HepG2 (cell line): ENCODE results near the gene KRT17. TPM values are rescaled to one million over a fixed set of nuclear protein-coding genes. Genes with fewer than 3 reads are reported as not detected.

Source experiments
- ATAC-seq: fragments of 200-7000 bp; cut with Tn5 transposase; 3 replicates; pipeline ENCODE4 v1.9.1; 2020; ENCODE audit warnings: mild to moderate bottlenecking, moderate library complexity
- BruUV-seq: library from RNA; stranded (reverse); fragments of 400-500 nt; replicated peaks from 2 replicates; lab custom pipeline; 2021; lab: Mats Ljungman, UMichigan
- CTCF ChIA-PET: fragments of 300-600 bp; formaldehyde crosslinking; extraction: SDS; loops from one replicate; lab custom pipeline; 2021; ENCODE audit warnings: low total read pairs, inconsistent platforms, low intra/inter-chr PET ratio; lab: Yijun Ruan, JAX
- POLR2A ChIA-PET: fragments of 350-600 bp; sonication (Branson Sonifier 250); formaldehyde crosslinking; loops from one replicate; lab custom pipeline; 2020; ENCODE audit warnings: antibody characterized with exemption, inconsistent platforms; lab: Yijun Ruan, JAX
- DNase-seq: peaks from one replicate; pipeline ENCODE4 v3.0.0-alpha.2; 2015; ENCODE audit warnings: low spot score
- FAIRE-seq: peaks from 3 replicates; lab custom pipeline; 2011; peaks lifted over from hg19 to GRCh38; lab: Jason Lieb, UNC
- H2AFZ ChIP-seq: one replicate; pipeline ENCODE4 v1.6.1; 2011; ENCODE audit warnings: low read length, inconsistent platforms
- H3K27ac ChIP-seq: fragments of 300-600 bp; 3 replicates; pipeline ENCODE4 v1.8.0; 2011; ENCODE audit warnings: mixed run types, mild to moderate bottlenecking, mixed read lengths, low read length, inconsistent platforms; ENCODE audit not compliant: insufficient read depth; ENCODE audit errors: extremely low read length
- H3K27me3 ChIP-seq, 2 experiments: fragments of 200-600 bp in 1 of 2; 2 replicates in 1 of 2; 3 replicates in 1 of 2; pipeline versions ENCODE4 v1.6.0 to v1.8.0; 2011; ENCODE audit warnings: low read length in 2 of 2, mild to moderate bottlenecking in 2 of 2, moderate library complexity in 2 of 2, inconsistent platforms in 1 of 2; ENCODE audit not compliant: insufficient read depth in 2 of 2, control insufficient read depth in 1 of 2
- H3K36me3 ChIP-seq, 2 experiments: fragments of 200-600 bp in 1 of 2; replicated peaks in 1 of 2; 2 replicates in 1 of 2; 3 replicates in 1 of 2; pipeline versions ENCODE4 v1.5.1 to v1.8.0; 2011; ENCODE audit warnings: low read length in 2 of 2, inconsistent platforms in 1 of 2; ENCODE audit not compliant: insufficient read depth in 2 of 2, control insufficient read depth in 1 of 2
- H3K4me1 ChIP-seq: 2 replicates; pipeline ENCODE4 v1.5.1; 2012; ENCODE audit warnings: low read length, inconsistent platforms; ENCODE audit not compliant: insufficient read depth
- H3K4me2 ChIP-seq: 2 replicates; pipeline ENCODE4 v1.6.0; 2011; ENCODE audit warnings: low read depth, low read length, inconsistent platforms
- H3K4me3 ChIP-seq, 3 experiments: fragments of 200-600 bp in 1 of 3; sonication (generic), shearing (Covaris generic) in 1 of 3; replicated peaks in 1 of 3; 2 replicates each; pipeline ENCODE4 v1.5.1; 2011 to 2016; ENCODE audit warnings: low read length in 3 of 3, inconsistent platforms in 2 of 3, low read depth in 2 of 3, mild to moderate bottlenecking in 2 of 3, control low read depth in 1 of 3, mixed read lengths in 1 of 3; ENCODE audit not compliant: insufficient read depth in 1 of 3
- H3K79me2 ChIP-seq: one replicate; pipeline ENCODE4 v1.6.1; 2011; ENCODE audit warnings: low read length, inconsistent platforms; ENCODE audit not compliant: insufficient read depth
- H3K9ac ChIP-seq: 2 replicates; pipeline ENCODE4 v1.6.0; 2011; ENCODE audit warnings: mild to moderate bottlenecking, low read depth, low read length, inconsistent platforms; ENCODE audit not compliant: insufficient read depth
- H3K9me3 ChIP-seq: 2 replicates; pipeline ENCODE4 v1.5.1; 2012; ENCODE audit warnings: mild to moderate bottlenecking, low read length
- H4K20me1 ChIP-seq: 2 replicates; pipeline ENCODE4 v1.6.0; 2011; ENCODE audit warnings: inconsistent platforms, mild to moderate bottlenecking, low read length, moderate library complexity; ENCODE audit not compliant: insufficient read depth
- ATF7 ChIP-seq, 2 experiments: fragments of 450-650 bp in 1 of 2; sonication (generic) in 1 of 2; formaldehyde crosslinking in 1 of 2; IDR thresholded peaks; 2 replicates each; pipeline versions ENCODE4 v1.4.0 to v1.6.1; 2016 to 2020; ENCODE audit warnings: antibody characterized with exemption in 1 of 2, mild to moderate bottlenecking in 1 of 2, missing genetic modification reagents in 1 of 2
- EEA1 ChIP-seq: sonication (generic); formaldehyde crosslinking; IDR thresholded peaks from 2 replicates; pipeline ENCODE4 v1.5.1; 2020; ENCODE audit warnings: mild to moderate bottlenecking, missing genetic modification reagents, borderline replicate concordance
- FOXA1 ChIP-seq, 2 experiments: fragments of 450-650 bp in 1 of 2; sonication (generic) in 1 of 2; formaldehyde crosslinking in 1 of 2; IDR thresholded peaks; 2 replicates each; pipeline versions ENCODE4 v1.4.0 to v1.6.1; 2016 to 2020; ENCODE audit warnings: missing genetic modification reagents in 1 of 2
- FOXP1 ChIP-seq, 2 experiments: fragments of 450-650 bp in 1 of 2; IDR thresholded peaks; 2 replicates each; pipeline ENCODE4 v1.6.1; 2017 to 2018; ENCODE audit warnings: antibody characterized with exemption in 1 of 2
- HDAC2 ChIP-seq: sonication (generic); formaldehyde crosslinking; IDR thresholded peaks from 2 replicates; pipeline ENCODE4 v1.4.0; 2020; ENCODE audit warnings: missing genetic modification reagents
- HOXA7 ChIP-seq: sonication (generic); formaldehyde crosslinking; IDR thresholded peaks from 2 replicates; pipeline ENCODE4 v1.8.1; 2022; ENCODE audit warnings: mild to moderate bottlenecking, missing genetic modification reagents, moderate library complexity
- MXI1 ChIP-seq: IDR thresholded peaks from 3 replicates; pipeline ENCODE4 v1.6.1; 2012; ENCODE audit warnings: low read depth, low read length, inconsistent platforms, borderline replicate concordance
- NBN ChIP-seq: fragments of 450-650 bp; conservative IDR thresholded peaks from 2 replicates; pipeline ENCODE4 v1.6.1; 2017
- ZBTB7A ChIP-seq: sonication (generic); formaldehyde crosslinking; IDR thresholded peaks from 2 replicates; pipeline ENCODE4 v1.8.0; 2022; ENCODE audit warnings: mild to moderate bottlenecking, missing genetic modification reagents
- ZNF207 ChIP-seq: fragments of 450-650 bp; IDR thresholded peaks from 2 replicates; pipeline ENCODE4 v1.6.1; 2016; ENCODE audit warnings: antibody characterized with exemption, borderline replicate concordance
- ZNF282 ChIP-seq: fragments of 450-650 bp; IDR thresholded peaks from 2 replicates; pipeline ENCODE4 v1.6.1; 2018; ENCODE audit not compliant: partially characterized antibody
- ZZZ3 ChIP-seq: sonication (generic); formaldehyde crosslinking; IDR thresholded peaks from 2 replicates; pipeline ENCODE4 v1.4.0; 2020; ENCODE audit warnings: missing genetic modification reagents, mild to moderate bottlenecking, borderline replicate concordance
- WGBS: methylation state at CpG from one replicate; pipeline ENCODE4 v1.1.6; 2017; ENCODE audit warnings: low lambda C conversion rate; 5-methylcytosine and 5-hydroxymethylcytosine counted together
- in situ Hi-C: cut with HindIII; loops from 2 replicates; pipeline ENCODE4 v1.10.0; 2017; ENCODE audit warnings: low pct_unique_long_range_greater_than_20kb; ENCODE audit not compliant: extremely low pct_ligation_motif_present
- intact Hi-C: fragments of 100-400 bp; cut with micrococcal nuclease; formaldehyde crosslinking; loops from one replicate; pipeline ENCODE4 v1.10.0; 2022; ENCODE audit not compliant: unreplicated experiment
- polyA plus RNA-seq, 8 experiments: library from polyadenylated mRNA; depleted of rRNA in 3 of 8; stranded (reverse) in 7 of 8; unstranded in 1 of 8; fragments of >200 nt; fragmentation: Illumina TruSeq in 4 of 8; extraction: Trizol in 4 of 8; gene quantifications; 2 replicates each; pipeline versions ENCODE4 v1.2.1 to v1.2.3, GENCODE V29; 2011 to 2016; ENCODE audit warnings: low read depth in 4 of 8, missing spikeins in 1 of 8, mixed read lengths in 1 of 8; ENCODE audit not compliant: insufficient read depth in 1 of 8
- total RNA-seq, 5 experiments: library from RNA; depleted of rRNA; stranded (reverse); fragments of >200 nt; fragmentation: Illumina TruSeq; extraction: Trizol; gene quantifications; 2 replicates each; pipeline ENCODE4 v1.2.3, GENCODE V29; 2016; ENCODE audit warnings: low read depth in 1 of 5
- TF ChIP-seq, protein P1 (sequence below): sonication (generic); formaldehyde crosslinking; IDR thresholded peaks from 2 replicates; pipeline ENCODE4 v1.4.0; 2020; ENCODE audit warnings: mild to moderate bottlenecking, missing genetic modification reagents, borderline replicate concordance
- TF ChIP-seq, protein P2 (sequence below): sonication (generic); formaldehyde crosslinking; IDR thresholded peaks from 2 replicates; pipeline ENCODE4 v1.9.0; 2021; ENCODE audit warnings: mild to moderate bottlenecking, missing genetic modification reagents

Gene KRT17
- total and polyA plus RNA-seq, 2 of the 13 experiments (the other 11 are each of a cell fraction or from before 2014, with no cell fraction given) = 0.38 to 0.82 TPM

- H3K9ac ChIP-seq = no peak overlapping the region
- no peak overlapping the region for H2AFZ ChIP-seq
- H3K4me1 ChIP-seq = peaks cover 19% of the 10 kb centered on the region
- intact Hi-C loops = no loop called here
- no peaks in the 10 kb centered on the region for H3K36me3 ChIP-seq
- no TSS peak for BruUV-seq
- in situ Hi-C loops = no loop called here
- H3K9me3 ChIP-seq = no peaks in the 10 kb centered on the region
- peaks cover 3 to 22% of the 10 kb centered on the region in 2 experiments; a peak in 3 of 5 replicates for H3K27me3 ChIP-seq
- CTCF ChIA-PET = no interaction called here
- WGBS = 58% methylated on average over 5 of the region's 5 CpGs
- FAIRE-seq (peak; percentile 90), DNase-seq (no peak), ATAC-seq (no peak)
- H3K4me2 ChIP-seq = no peak overlapping the region
- POLR2A ChIA-PET = no interaction called here
- H3K4me3 ChIP-seq = no peak overlapping the region
- TF ChIP-seq FOXA1 (IDR thresholded peaks at IDR 0.05) (peak; percentile 28; the same call in 1 of the 2 replicates), FOXA1 (CRISPR knock-in tag; IDR thresholded peaks at IDR 0.05) (no peak), MXI1 (no peak), EEA1 (CRISPR knock-in tag) (no peak), NBN (0 out of 2 replicates have a peak, but pooled peaks have one; percentile 73), ZNF207 (0 out of 2 replicates have a peak, but pooled peaks have one; percentile 45), FOXP1 (IDR thresholded peaks at IDR 0.05) (peak; percentile 27; the same call in 1 of the 2 replicates), FOXP1 (CRISPR knock-in tag; IDR thresholded peaks at IDR 0.05) (no peak), ZZZ3 (no peak), ZBTB7A (CRISPR knock-in tag) (no peak), ATF7 (IDR thresholded peaks at IDR 0.05) (peak; percentile 6; the same call in 1 of the 2 replicates), ATF7 (CRISPR knock-in tag; IDR thresholded peaks at IDR 0.05) (no peak), ZNF282 (peak; percentile 36), HDAC2 (CRISPR knock-in tag) (no peak), HOXA7 (0 out of 2 replicates have a peak, but pooled peaks have one; percentile 44)
- TF ChIP-seq, protein P1, sequence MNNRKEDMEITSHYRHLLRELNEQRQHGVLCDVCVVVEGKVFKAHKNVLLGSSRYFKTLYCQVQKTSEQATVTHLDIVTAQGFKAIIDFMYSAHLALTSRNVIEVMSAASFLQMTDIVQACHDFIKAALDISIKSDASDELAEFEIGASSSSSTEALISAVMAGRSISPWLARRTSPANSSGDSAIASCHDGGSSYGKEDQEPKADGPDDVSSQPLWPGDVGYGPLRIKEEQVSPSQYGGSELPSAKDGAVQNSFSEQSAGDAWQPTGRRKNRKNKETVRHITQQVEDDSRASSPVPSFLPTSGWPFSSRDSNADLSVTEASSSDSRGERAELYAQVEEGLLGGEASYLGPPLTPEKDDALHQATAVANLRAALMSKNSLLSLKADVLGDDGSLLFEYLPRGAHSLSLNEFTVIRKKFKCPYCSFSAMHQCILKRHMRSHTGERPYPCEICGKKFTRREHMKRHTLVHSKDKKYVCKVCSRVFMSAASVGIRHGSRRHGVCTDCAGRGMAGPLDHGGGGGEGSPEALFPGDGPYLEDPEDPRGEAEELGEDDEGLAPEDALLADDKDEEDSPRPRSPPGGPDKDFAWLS (CRISPR knock-in tag) = no peak
- TF ChIP-seq, protein P2, sequence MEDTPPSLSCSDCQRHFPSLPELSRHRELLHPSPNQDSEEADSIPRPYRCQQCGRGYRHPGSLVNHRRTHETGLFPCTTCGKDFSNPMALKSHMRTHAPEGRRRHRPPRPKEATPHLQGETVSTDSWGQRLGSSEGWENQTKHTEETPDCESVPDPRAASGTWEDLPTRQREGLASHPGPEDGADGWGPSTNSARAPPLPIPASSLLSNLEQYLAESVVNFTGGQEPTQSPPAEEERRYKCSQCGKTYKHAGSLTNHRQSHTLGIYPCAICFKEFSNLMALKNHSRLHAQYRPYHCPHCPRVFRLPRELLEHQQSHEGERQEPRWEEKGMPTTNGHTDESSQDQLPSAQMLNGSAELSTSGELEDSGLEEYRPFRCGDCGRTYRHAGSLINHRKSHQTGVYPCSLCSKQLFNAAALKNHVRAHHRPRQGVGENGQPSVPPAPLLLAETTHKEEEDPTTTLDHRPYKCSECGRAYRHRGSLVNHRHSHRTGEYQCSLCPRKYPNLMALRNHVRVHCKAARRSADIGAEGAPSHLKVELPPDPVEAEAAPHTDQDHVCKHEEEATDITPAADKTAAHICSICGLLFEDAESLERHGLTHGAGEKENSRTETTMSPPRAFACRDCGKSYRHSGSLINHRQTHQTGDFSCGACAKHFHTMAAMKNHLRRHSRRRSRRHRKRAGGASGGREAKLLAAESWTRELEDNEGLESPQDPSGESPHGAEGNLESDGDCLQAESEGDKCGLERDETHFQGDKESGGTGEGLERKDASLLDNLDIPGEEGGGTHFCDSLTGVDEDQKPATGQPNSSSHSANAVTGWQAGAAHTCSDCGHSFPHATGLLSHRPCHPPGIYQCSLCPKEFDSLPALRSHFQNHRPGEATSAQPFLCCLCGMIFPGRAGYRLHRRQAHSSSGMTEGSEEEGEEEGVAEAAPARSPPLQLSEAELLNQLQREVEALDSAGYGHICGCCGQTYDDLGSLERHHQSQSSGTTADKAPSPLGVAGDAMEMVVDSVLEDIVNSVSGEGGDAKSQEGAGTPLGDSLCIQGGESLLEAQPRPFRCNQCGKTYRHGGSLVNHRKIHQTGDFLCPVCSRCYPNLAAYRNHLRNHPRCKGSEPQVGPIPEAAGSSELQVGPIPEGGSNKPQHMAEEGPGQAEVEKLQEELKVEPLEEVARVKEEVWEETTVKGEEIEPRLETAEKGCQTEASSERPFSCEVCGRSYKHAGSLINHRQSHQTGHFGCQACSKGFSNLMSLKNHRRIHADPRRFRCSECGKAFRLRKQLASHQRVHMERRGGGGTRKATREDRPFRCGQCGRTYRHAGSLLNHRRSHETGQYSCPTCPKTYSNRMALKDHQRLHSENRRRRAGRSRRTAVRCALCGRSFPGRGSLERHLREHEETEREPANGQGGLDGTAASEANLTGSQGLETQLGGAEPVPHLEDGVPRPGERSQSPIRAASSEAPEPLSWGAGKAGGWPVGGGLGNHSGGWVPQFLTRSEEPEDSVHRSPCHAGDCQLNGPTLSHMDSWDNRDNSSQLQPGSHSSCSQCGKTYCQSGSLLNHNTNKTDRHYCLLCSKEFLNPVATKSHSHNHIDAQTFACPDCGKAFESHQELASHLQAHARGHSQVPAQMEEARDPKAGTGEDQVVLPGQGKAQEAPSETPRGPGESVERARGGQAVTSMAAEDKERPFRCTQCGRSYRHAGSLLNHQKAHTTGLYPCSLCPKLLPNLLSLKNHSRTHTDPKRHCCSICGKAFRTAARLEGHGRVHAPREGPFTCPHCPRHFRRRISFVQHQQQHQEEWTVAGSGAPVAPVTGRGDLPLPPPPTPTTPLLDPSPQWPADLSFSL (CRISPR knock-in tag) = peak; percentile 71
- H3K27ac ChIP-seq = no peak overlapping the region
- H3K79me2 ChIP-seq = no peaks in the 10 kb centered on the region
- no peaks in the 10 kb centered on the region for H4K20me1 ChIP-seq
These were observed 8.2 kb upstream of the KRT17 start for GRCh38 chr17:41632482-41633105.
